GM13976 (cell line): Measurements from ENCODE around the gene AP1S3.

ENCODE experiments used
- DNase-seq: peaks from one replicate; pipeline ENCODE4 v3.0.0; 2012; ENCODE audit warnings: low spot score
- in situ Hi-C: fragments of 300-500 bp; cut with MboI; formaldehyde crosslinking; loops from one replicate; pipeline ENCODE4 v1.12.0; 2022; ENCODE audit warnings: low sequenced_read_pairs, mixed read lengths, inconsistent platforms; ENCODE audit not compliant: unreplicated experiment
- TF ChIP-seq, protein P1 (sequence below): IDR thresholded peaks from 2 replicates; pipeline ENCODE4 v1.5.1; 2012; ENCODE audit warnings: borderline replicate concordance, mild to moderate bottlenecking; ENCODE audit not compliant: insufficient read depth; ENCODE audit errors: extremely low read depth, missing control alignments, control extremely low read depth

Gene AP1S3

GRCh38 chr2:223747392-223748042, 89.9 kb downstream of the AP1S3 start:
- DNase-seq: no peak
- TF ChIP-seq, protein P1, sequence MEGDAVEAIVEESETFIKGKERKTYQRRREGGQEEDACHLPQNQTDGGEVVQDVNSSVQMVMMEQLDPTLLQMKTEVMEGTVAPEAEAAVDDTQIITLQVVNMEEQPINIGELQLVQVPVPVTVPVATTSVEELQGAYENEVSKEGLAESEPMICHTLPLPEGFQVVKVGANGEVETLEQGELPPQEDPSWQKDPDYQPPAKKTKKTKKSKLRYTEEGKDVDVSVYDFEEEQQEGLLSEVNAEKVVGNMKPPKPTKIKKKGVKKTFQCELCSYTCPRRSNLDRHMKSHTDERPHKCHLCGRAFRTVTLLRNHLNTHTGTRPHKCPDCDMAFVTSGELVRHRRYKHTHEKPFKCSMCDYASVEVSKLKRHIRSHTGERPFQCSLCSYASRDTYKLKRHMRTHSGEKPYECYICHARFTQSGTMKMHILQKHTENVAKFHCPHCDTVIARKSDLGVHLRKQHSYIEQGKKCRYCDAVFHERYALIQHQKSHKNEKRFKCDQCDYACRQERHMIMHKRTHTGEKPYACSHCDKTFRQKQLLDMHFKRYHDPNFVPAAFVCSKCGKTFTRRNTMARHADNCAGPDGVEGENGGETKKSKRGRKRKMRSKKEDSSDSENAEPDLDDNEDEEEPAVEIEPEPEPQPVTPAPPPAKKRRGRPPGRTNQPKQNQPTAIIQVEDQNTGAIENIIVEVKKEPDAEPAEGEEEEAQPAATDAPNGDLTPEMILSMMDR: no peak
- in situ Hi-C loops: no loop called here

GRCh38 chr2:223746611-223747010, 90.8 kb downstream of the AP1S3 start:
- DNase-seq: no peak
- in situ Hi-C loops: no loop called here
- TF ChIP-seq, protein P1: no peak

GRCh38 chr2:223744580-223744979, 92.8 kb downstream of the AP1S3 start:
- in situ Hi-C loops: no loop called here
- DNase-seq: no peak
- TF ChIP-seq, protein P1: no peak

- TF ChIP-seq, protein P1: no peak
- in situ Hi-C loops: no loop called here
- DNase-seq: no peak
These were observed 96.7 kb downstream of the AP1S3 start for GRCh38 chr2:223740679-223741078.

DNA sequence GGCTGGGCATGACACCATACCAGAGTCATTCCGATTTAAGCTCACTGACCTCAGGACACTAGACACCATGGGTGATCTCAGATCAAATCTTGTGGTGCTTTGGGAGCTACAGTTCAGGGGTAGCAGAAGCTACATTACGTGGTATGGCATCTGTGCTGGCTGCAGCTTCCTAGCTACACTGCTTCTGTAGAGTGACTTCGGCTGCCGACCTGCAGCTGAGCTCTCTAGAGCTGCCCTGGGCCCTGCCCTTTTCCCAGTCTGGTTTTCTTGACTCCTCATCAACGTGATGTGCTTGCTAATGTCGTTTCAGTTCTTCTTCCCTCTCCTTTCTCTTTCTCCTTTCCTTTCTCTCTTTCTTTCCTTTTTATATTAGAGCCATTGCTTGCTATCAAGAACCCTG, 100.2 kb downstream of the AP1S3 start:
- DNase-seq: no peak
- TF ChIP-seq, protein P1: no peak
- in situ Hi-C loops: no loop called here

- in situ Hi-C loops: no loop called here
- DNase-seq: no peak
- TF ChIP-seq, protein P1: no peak
These were observed 100.9 kb downstream of the AP1S3 start for GRCh38 chr2:223736488-223736887.
